ENCODE results near the gene CFAP61.

- no peak for TF ChIP-seq CTCF (IDR thresholded peaks at IDR 0.05)
- no peak for TF ChIP-seq POLR2A (IDR thresholded peaks at IDR 0.05)
These were observed 34.0 kb upstream of the CFAP61 start for GRCh38 chr20:20018366-20018765.

Data from heart left ventricle (tissue), 13 donors.